Measurements from ENCODE around the gene POU3F3.

POU3F3 gene

DNA sequence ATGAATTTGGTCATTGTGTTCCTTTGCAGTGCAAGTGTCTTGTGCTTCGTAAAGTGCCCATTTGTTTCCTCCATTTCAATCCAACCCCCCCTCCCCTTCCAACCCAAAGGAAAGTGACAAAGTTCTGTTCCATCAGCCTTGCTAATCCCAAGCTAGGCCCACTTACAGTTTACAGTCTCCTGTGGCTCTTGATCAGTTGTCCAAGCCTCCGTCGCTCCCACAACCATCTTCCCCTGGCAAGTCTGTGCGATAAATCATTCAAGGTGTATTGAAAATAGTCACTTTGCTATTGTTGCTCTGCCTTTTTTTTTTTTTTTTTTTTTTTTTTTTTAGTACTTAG, 6.5 kb downstream of the POU3F3 start:
- no peak for DNase-seq (ENCODE audit: low spot score)

- no peak for DNase-seq (ENCODE audit: low spot score)
Measured at GRCh38 chr2:104861351-104862057, 7.6 kb downstream of the POU3F3 start.

DNA sequence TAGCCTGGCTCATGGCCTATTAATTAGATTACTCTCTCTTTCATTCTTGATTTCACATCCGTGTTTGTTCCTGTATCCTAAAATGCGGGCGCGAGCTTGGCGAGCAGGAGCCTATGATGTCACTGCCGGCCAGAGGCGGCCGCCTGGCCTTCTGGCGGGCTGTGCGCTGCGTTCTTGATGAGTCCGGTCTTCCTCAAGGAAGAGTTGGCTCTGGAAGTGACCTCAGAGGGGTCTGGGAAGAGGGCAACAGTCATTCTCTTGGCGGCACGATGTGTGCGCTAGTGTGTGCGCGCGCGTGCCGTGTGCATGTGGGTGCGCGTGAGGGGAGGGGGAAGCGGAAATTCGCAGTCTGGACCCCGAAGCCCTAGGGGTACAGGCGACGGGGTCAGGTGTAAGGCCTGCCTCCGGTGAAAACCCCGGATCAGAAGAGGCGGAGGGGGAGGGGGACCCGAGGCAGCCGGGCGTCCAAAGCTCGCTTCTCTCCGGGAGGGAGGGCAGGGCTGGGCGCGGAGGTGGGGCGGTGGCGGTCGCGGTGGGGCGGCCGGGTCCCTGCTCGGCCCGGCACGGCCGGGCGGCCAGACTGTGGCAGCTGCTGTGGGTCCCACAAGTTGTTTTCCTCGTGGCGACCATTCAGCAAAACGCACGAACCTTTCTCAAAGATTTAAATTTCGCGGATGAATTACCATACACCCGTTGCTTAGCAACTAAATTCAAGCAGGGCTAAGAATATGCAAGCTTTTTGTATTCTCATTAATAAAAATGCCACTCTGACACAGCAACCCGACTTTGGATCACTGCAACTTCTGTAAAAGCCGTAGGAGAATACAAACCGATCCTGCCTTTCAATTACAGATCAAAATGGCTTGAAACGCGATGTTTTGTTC, 8.4 kb downstream of the POU3F3 start:
- no peak for DNase-seq (ENCODE audit: low spot score)

DNA sequence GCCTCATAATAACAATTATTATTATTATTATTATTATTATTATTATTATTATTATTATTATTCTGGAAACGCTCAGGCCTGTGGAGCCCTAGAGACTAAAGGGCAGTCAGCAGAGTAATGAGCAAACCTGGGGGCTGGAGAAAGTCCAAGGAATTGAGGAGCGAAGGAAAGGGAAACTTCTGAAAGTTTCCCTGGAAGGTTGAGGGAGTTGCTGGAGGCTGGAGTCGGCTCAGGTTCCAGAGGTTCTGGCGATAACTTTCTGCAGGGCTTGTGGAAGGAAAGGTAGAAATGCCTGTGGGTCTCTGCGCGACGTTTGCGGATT, 9.2 kb downstream of the POU3F3 start:
- DNase-seq (ENCODE audit: low spot score) = no peak

GRCh38 chr2:104863468-104864279, 9.8 kb downstream of the POU3F3 start:
- no peak for DNase-seq (ENCODE audit: low spot score)

DNA sequence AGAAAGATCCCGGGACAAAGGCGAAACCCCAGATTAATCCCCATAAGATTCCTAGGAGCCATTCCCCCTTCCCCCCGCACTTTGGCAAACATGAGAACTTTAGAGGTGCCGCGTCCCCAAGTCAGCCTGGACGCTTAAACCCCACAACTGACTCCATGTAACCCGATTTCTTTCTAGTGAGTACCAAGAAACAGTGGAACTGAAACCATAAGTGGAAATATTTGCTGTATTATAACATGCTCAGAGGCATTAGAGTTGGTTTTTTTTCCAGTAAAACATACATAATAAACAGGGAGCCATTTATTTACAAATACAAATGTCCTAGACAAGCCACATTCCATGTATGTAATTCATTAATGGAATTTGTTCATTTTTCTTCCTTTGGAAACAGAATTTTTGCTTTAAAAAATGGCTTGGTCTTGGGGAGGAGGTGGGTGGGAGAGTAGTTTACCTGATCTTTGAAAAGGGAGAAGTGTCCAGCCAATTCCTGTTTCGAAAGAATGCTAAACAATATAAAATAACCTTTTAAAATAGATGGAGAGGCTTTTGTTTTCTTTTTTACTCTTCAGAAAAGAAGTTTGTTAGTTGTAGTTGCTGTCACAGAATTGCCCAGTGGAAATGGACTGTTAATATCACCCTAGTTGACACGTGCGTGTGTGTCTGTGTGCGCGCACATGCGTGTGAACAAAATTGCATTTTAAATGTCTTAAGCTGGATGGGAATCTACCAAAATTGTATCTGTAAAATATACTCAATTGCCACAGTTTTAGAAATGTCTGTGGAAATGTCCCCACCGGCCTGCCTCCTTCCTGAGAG, 10.6 kb downstream of the POU3F3 start:
- DNase-seq (ENCODE audit: low spot score) = no peak

DNA sequence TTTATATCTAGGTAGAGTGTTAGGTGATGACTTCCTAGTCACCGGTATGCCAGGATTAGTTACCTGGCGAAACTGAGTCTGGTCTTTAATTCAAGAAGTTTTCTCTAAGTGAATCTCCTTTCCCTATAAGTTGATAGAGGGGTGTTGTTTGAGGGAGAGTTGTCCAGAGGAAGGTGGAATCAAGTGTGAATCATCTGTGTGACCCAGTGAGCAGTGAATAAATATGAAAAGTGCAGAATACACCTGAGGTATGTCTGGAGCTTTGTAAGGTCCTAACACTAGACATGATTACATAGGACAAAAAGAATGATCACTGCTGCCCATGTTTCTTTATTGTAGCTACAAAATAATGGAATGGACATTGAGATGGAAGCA, 11.2 kb downstream of the POU3F3 start:
- no peak for DNase-seq (ENCODE audit: low spot score)

DNA sequence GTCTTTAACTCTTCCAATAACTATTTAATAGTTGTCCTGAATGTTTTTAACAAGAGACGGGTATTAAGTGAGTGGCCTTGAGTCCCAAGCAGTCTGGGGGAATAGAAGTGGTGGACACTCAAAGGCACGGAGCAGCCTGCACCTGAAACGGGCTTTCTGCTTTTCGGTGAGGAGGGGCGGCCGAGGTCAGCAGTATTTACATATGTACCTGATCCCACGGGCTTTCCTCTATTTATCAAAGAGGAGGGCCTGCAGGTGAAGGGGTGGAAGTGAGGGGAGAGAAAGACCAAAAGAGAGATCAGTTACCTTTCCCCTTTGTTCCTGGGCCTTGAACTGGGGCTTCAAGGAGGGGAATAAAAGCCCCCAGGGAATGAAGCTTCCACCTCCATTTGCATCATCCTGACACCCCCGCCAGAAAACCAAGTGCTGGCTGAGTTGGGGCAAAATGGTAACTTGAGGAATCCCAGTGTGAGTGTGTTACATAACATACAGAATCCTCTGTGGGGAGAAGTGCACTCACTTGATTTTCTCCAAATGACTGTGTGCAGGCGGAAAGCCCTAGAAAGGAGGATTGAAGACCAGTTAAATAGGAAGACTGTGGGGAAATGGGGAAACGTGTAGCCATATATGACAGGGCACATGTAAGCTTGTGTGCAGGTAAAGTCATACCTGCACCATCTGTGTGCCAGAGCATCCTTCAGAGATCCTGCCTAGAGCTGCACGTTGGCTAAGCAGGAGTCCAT, 12.4 kb downstream of the POU3F3 start:
- no peak for DNase-seq (ENCODE audit: low spot score)

- no peak for DNase-seq (ENCODE audit: low spot score)
Measured at GRCh38 chr2:104866883-104867812, 13.2 kb downstream of the POU3F3 start.

GRCh38 chr2:104867813-104868504, 14.0 kb downstream of the POU3F3 start:
- DNase-seq (ENCODE audit: low spot score) = no peak

DNA sequence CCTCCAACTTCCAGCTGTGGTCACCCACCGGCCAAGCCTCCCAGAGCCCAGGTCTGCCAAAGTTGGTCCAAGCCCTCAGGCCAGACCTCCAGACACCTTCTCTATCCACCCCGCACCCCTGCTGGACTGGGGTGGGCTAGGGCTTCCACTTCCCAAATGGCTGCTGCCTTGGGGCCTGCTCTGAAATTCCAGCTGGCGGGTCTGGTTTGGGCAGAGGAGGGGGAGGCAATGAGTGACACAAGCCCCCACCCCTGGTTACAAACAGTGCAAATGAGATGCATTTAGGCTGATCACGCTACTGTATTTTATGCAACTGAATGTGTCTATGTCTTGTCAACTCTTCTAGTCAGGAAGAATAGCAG, 14.6 kb downstream of the POU3F3 start:
- DNase-seq (ENCODE audit: low spot score) = no peak

GRCh38 chr2:104870100-104870975, 16.4 kb downstream of the POU3F3 start:
- no peak for DNase-seq (ENCODE audit: low spot score)

DNA sequence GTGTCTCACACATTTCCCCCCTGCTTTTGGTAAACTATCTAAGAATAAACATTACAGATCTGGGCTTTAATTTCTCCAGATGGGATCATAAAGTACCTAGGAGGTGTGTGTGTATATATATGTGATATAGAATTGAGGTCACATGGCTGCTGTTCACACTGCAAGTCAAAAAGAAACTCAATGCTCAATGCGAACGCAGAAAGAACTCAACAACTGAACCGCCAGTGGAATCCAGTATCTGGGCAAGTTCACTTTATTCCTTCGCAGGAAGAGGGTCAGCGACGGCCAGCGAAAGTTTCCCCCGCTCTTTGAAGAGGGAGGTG, 17.7 kb downstream of the POU3F3 start:
- DNase-seq (ENCODE audit: low spot score) = no peak

GRCh38 chr2:104871972-104872865, 18.3 kb downstream of the POU3F3 start:
- DNase-seq (ENCODE audit: low spot score) = no peak

DNA sequence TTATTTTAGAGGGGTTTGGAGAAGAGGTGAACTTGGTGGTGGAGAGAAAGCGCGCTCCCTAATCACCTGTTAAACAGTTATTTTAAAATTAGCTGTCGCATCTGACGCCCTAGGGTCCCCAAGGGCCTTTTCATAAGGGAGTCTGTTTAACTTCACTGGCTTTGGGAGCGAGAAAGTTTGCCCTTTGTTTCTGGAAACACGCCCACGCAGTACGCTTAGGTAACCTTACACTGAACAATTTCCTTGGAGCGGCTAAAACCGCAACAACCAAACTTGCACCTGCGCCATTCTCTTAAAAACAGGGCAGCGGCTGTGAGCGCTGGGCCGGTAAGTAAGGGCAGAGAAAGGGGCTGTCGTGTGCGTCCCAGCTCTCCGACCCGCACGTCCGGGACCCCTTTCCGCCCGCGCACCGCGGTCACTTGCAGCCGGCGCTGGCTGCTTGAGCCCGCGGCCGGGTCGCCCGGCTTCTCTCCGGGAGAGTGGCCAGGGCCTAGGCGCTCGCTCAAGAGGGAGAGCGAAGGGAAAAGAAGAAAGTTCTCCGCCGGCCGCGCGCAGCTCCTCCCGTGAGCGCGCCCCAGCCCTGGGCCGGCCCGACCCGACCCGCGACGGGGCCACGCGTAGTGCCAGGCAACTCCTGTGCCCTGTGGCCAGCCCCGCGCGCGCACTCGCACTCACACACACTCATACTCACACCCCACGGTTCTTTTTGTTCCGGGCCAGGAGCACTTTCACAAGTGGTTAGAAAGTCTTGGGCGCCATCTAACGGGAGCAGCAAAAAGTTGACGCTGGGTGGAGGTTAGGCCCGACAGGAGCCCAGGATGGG, 19.2 kb downstream of the POU3F3 start:
- DNase-seq (ENCODE audit: low spot score) = peak; percentile 88

GRCh38 chr2:104873689-104874054, 19.8 kb downstream of the POU3F3 start:
- no peak for DNase-seq (ENCODE audit: low spot score)

GRCh38 chr2:104874230-104874629, 20.3 kb downstream of the POU3F3 start:
- DNase-seq (ENCODE audit: low spot score) = no peak
